HCT116 (cell line): ENCODE data around the gene COL9A3.

Experiments used
- CTCF ChIP-seq, 3 experiments: fragments of 200-600 bp in 1 of 3; sonication (generic) in 1 of 3; IDR thresholded peaks in 2 of 3; conservative IDR thresholded peaks in 1 of 3; 2 replicates each; pipeline ENCODE4 v1.5.1; 2012 to 2017; ENCODE audit warnings: low read depth in 2 of 3, low read length in 2 of 3, antibody characterized with exemption in 1 of 3, borderline replicate concordance in 1 of 3, control low read depth in 1 of 3, mild to moderate bottlenecking in 1 of 3, mixed read lengths in 1 of 3, mixed run types in 1 of 3, moderate library complexity in 1 of 3; ENCODE audit not compliant: insufficient read depth in 1 of 3
- POLR2A ChIP-seq: IDR thresholded peaks from 2 replicates; pipeline ENCODE4 v1.7.0; 2011; ENCODE audit warnings: borderline replicate concordance; ENCODE audit not compliant: insufficient read depth, insufficient read length; ENCODE audit errors: extremely low read depth
- RAD21 ChIP-seq: IDR thresholded peaks from 2 replicates; pipeline ENCODE4 v1.6.1; 2012; ENCODE audit warnings: low read depth, mild to moderate bottlenecking
- REST ChIP-seq: IDR thresholded peaks from 2 replicates; pipeline ENCODE4 v1.6.1; 2012; ENCODE audit warnings: low read depth
- TCF7L2 ChIP-seq: IDR thresholded peaks from 2 replicates; pipeline ENCODE4 v1.7.0; 2011; ENCODE audit warnings: borderline replicate concordance, inconsistent platforms; ENCODE audit not compliant: insufficient read depth, insufficient read length; ENCODE audit errors: extremely low read depth
- YY1 ChIP-seq: IDR thresholded peaks from 2 replicates; pipeline ENCODE4 v1.6.1; 2011; ENCODE audit warnings: low read length, low read depth, moderate library complexity, mild to moderate bottlenecking; ENCODE audit not compliant: insufficient replicate concordance; ENCODE audit errors: extremely low read depth

GRCh38 chr20:62835931-62836861 lies 19.3 kb downstream of the COL9A3 start:
- TF ChIP-seq REST (no peak), TCF7L2 (no peak), CTCF (IDR thresholded peaks at IDR 0.05 in 2 of 3, conservative IDR thresholded peaks at IDR 0.05 in 1 of 3; ENCODE audit: borderline replicate concordance in 1 of 3, insufficient read depth in 1 of 3, low read depth in 2 of 3, low read length in 2 of 3) (no peak), YY1 (no peak), RAD21 (no peak), POLR2A (no peak)
